DOHH2 (cell line): ENCODE measurements around the gene ELOB.
"Not testable (repeated sequence)": the region's sequence is repeated elsewhere in the genome, so short reads cannot be mapped to it uniquely, and the experiment has no call there.

Experiments used
- H3F3A ChIP-seq: fragments of 200-600 bp; sonication (generic), shearing (Covaris generic); 2 replicates; pipeline ENCODE4 v1.6.0; 2016; ENCODE audit warnings: antibody characterized with exemption, mild to moderate bottlenecking; ENCODE audit not compliant: control insufficient read depth, insufficient read depth
- H3K27ac ChIP-seq: fragments of 200-600 bp; sonication (generic); 2 replicates; pipeline ENCODE4 v1.5.1; 2014; ENCODE audit warnings: low read depth, mild to moderate bottlenecking, low read length, moderate library complexity
- H3K27me3 ChIP-seq: fragments of 200-600 bp; sonication (generic); 2 replicates; pipeline ENCODE4 v1.6.1; 2014; ENCODE audit warnings: mild to moderate bottlenecking, low read length, mixed read lengths; ENCODE audit not compliant: control insufficient read depth
- H3K36me3 ChIP-seq: fragments of 200-600 bp; sonication (generic); 2 replicates; pipeline ENCODE4 v1.6.1; 2014; ENCODE audit warnings: mild to moderate bottlenecking, low read length, moderate library complexity, mixed read lengths; ENCODE audit not compliant: control insufficient read depth
- H3K4me1 ChIP-seq: fragments of 200-600 bp; sonication (generic); 2 replicates; pipeline ENCODE4 v1.6.1; 2014; ENCODE audit warnings: mild to moderate bottlenecking, low read length, mixed read lengths; ENCODE audit not compliant: control insufficient read depth
- H3K4me2 ChIP-seq: fragments of 200-600 bp; sonication (generic); 2 replicates; pipeline ENCODE4 v1.6.0; 2014; ENCODE audit warnings: mild to moderate bottlenecking, low read length, moderate library complexity
- H3K4me3 ChIP-seq: fragments of 200-600 bp; sonication (generic); 2 replicates; pipeline ENCODE4 v1.5.1; 2014; ENCODE audit warnings: mild to moderate bottlenecking, low read length, mixed read lengths
- H3K79me2 ChIP-seq: fragments of 200-600 bp; sonication (generic); 2 replicates; pipeline ENCODE4 v1.6.1; 2014; ENCODE audit warnings: mild to moderate bottlenecking, low read length, mixed read lengths; ENCODE audit not compliant: control insufficient read depth
- H3K9me2 ChIP-seq: fragments of 200-600 bp; sonication (generic); replicated peaks from 2 replicates; pipeline ENCODE4 v1.6.1; 2014; ENCODE audit warnings: mild to moderate bottlenecking, low read length, mixed read lengths; ENCODE audit not compliant: control insufficient read depth
- H3K9me3 ChIP-seq: fragments of 200-600 bp; sonication (generic); 2 replicates; pipeline ENCODE4 v1.6.1; 2014; ENCODE audit warnings: antibody characterized with exemption, low read length, mixed read lengths; ENCODE audit not compliant: control insufficient read depth, insufficient read depth
- H4K20me1 ChIP-seq: fragments of 200-600 bp; sonication (generic); 2 replicates; pipeline ENCODE4 v1.6.0; 2014; ENCODE audit warnings: low read depth, mild to moderate bottlenecking, antibody characterized with exemption, low read length, moderate library complexity; ENCODE audit not compliant: control insufficient read depth, insufficient read depth
- CTCF ChIP-seq: fragments of 200-600 bp; sonication (generic); IDR thresholded peaks from one replicate; pipeline ENCODE4 v1.5.1; 2014; ENCODE audit warnings: antibody characterized with exemption, mild to moderate bottlenecking, low read depth, low read length; ENCODE audit not compliant: poor library complexity, severe bottlenecking
- EZH2phosphoT487 ChIP-seq: fragments of 200-600 bp; sonication (generic); IDR thresholded peaks from 2 replicates; pipeline ENCODE4 v1.6.1; 2017; ENCODE audit warnings: borderline replicate concordance, mild to moderate bottlenecking, antibody characterized with exemption, low read length, moderate library complexity, mixed read lengths

Gene ELOB

GRCh38 chr16:2724816-2725348, 52.2 kb downstream of the ELOB start:
- no peaks in the 10 kb centered on the region for H3K9me2 ChIP-seq
- no peak for TF ChIP-seq EZH2phosphoT487
- no peak for TF ChIP-seq CTCF

GRCh38 chr16:2724088-2724676, 52.9 kb downstream of the ELOB start:
- TF ChIP-seq CTCF: no peak
- no peaks in the 10 kb centered on the region for H3F3A ChIP-seq

More at GRCh38 chr16:2724816-2725348, 52.2 kb downstream of the ELOB start:
- H3K27me3 ChIP-seq: peaks cover 15% of the 10 kb centered on the region
- no peaks in the 10 kb centered on the region for H3K36me3 ChIP-seq
- no peaks in the 10 kb centered on the region for H4K20me1 ChIP-seq
- no peak overlapping the region for H3K4me2 ChIP-seq
- H3K27ac ChIP-seq: no peak overlapping the region
- H3K79me2 ChIP-seq: no peaks in the 10 kb centered on the region
- peaks cover 5% of the 10 kb centered on the region for H3K4me1 ChIP-seq
- no peaks in the 10 kb centered on the region for H3K9me3 ChIP-seq
- no peak overlapping the region for H3K4me3 ChIP-seq
- no peaks in the 10 kb centered on the region for H3F3A ChIP-seq

GRCh38 chr16:2721634-2722173, 55.4 kb downstream of the ELOB start:
- Histone ChIP-seq H3K4me2 (peak overlapping the region; percentile 86), H3K27me3 (peaks cover 15% of the 10 kb centered on the region), H3K4me3 (peak overlapping the region; percentile 83)
- H3K36me3 ChIP-seq, H3F3A ChIP-seq, H3K9me3 ChIP-seq, H3K9me2 ChIP-seq, H3K79me2 ChIP-seq, H3K4me1 ChIP-seq, H4K20me1 ChIP-seq, H3K27ac ChIP-seq: not testable (repeated sequence)

More at GRCh38 chr16:2724088-2724676, 52.9 kb downstream of the ELOB start:
- no peak overlapping the region for H3K4me3 ChIP-seq
- no peaks in the 10 kb centered on the region for H3K9me2 ChIP-seq
- H4K20me1 ChIP-seq: no peaks in the 10 kb centered on the region
- H3K27me3 ChIP-seq: peaks cover 15% of the 10 kb centered on the region
- H3K36me3 ChIP-seq: no peaks in the 10 kb centered on the region
- no peak overlapping the region for H3K4me2 ChIP-seq
- H3K9me3 ChIP-seq: no peaks in the 10 kb centered on the region
- peaks cover 5% of the 10 kb centered on the region for H3K4me1 ChIP-seq
- H3K79me2 ChIP-seq: no peaks in the 10 kb centered on the region
- no peak overlapping the region for H3K27ac ChIP-seq
